Neural cell (in vitro differentiated cells): Measurements from ENCODE around the gene CYP21A2.
"Not testable (repeated sequence)": the region's sequence is repeated elsewhere in the genome, so short reads cannot be mapped to it uniquely, and the experiment has no call there.

Source experiments
- EP300 ChIP-seq: fragments of 450-650 bp; conservative IDR thresholded peaks from 2 replicates; pipeline ENCODE4 v1.6.1; 2014; ENCODE audit warnings: antibody characterized with exemption, mild to moderate bottlenecking, moderate library complexity; ENCODE audit not compliant: poor library complexity, severe bottlenecking
- EZH2 ChIP-seq: fragments of 200-600, 300-800 bp; shearing (Covaris generic), sonication (generic); IDR thresholded peaks from 2 replicates; pipeline ENCODE4 v1.6.1; 2014; ENCODE audit warnings: antibody characterized with exemption, low read length, borderline replicate concordance, mild to moderate bottlenecking; ENCODE audit not compliant: insufficient read depth, poor library complexity, severe bottlenecking
- RAD21 ChIP-seq: fragments of 450-650 bp; conservative IDR thresholded peaks from 2 replicates; pipeline ENCODE4 v1.6.1; 2014; ENCODE audit warnings: antibody characterized with exemption, mild to moderate bottlenecking, moderate library complexity

GRCh38 chr6:32004393-32004792, 33.8 kb upstream of the CYP21A2 start:
- TF ChIP-seq EP300, RAD21, EZH2: not testable (repeated sequence)
